CD8-positive, alpha-beta memory T cell (primary cell): ENCODE results near the gene GARIN5A. TPM values are rescaled to one million over a fixed set of nuclear protein-coding genes. Genes with fewer than 3 reads are reported as not detected.

Experiments
- CTCF ChIA-PET: fragments of 350-600 bp; sonication (Branson Sonifier 250); formaldehyde crosslinking; loops from one replicate; lab custom pipeline; 2021; ENCODE audit warnings: antibody characterized with exemption; lab: Charles Lee
- POLR2A ChIA-PET: fragments of 350-600 bp; sonication (Branson Sonifier 250); formaldehyde crosslinking; loops from one replicate; lab custom pipeline; 2021; ENCODE audit warnings: antibody characterized with exemption; lab: Charles Lee
- DNase-seq, 5 donors: peaks; one replicate each; pipeline versions ENCODE4 v3.0.0 to v3.0.0-alpha.2; 2020 to 2022; ENCODE audit warnings: mixed read lengths in 1 of 5
- H3K27ac ChIP-seq: one replicate; pipeline ENCODE4 v1.7.0; 2013; ENCODE audit warnings: low read depth, mild to moderate bottlenecking, low read length, moderate library complexity
- H3K27me3 ChIP-seq: 2 replicates; pipeline ENCODE4 v1.7.0; 2013; ENCODE audit warnings: low read length, mild to moderate bottlenecking; ENCODE audit not compliant: insufficient read depth, poor library complexity, severe bottlenecking
- H3K36me3 ChIP-seq: 2 replicates; pipeline ENCODE4 v1.7.0; 2013; ENCODE audit warnings: mild to moderate bottlenecking, low read length, moderate library complexity; ENCODE audit not compliant: insufficient read depth
- H3K4me1 ChIP-seq: 2 replicates; pipeline ENCODE4 v1.7.0; 2013; ENCODE audit warnings: mild to moderate bottlenecking, low read length, moderate library complexity; ENCODE audit not compliant: insufficient read depth
- H3K4me3 ChIP-seq: 2 replicates; pipeline ENCODE4 v1.7.0; 2013; ENCODE audit warnings: mild to moderate bottlenecking, low read length
- H3K9me3 ChIP-seq: 2 replicates; pipeline ENCODE4 v1.7.0; 2013; ENCODE audit warnings: mild to moderate bottlenecking, low read length
- H3K27ac Mint-ChIP-seq, 8 donors: one replicate each; pipeline ENCODE4 v1.8.0; 2020 to 2021; ENCODE audit warnings: mixed read lengths in 8 of 8, mild to moderate bottlenecking in 6 of 8, inconsistent platforms in 3 of 8, moderate library complexity in 3 of 8
- H3K27me3 Mint-ChIP-seq, 2 donors: one replicate each; pipeline ENCODE4 v1.8.0; 2020 to 2021; ENCODE audit warnings: mixed read lengths in 2 of 2, mild to moderate bottlenecking in 1 of 2, moderate library complexity in 1 of 2
- H3K36me3 Mint-ChIP-seq, 3 donors: one replicate each; pipeline ENCODE4 v1.8.0; 2020 to 2021; ENCODE audit warnings: mixed read lengths in 3 of 3, inconsistent platforms in 1 of 3, mild to moderate bottlenecking in 1 of 3
- H3K4me1 Mint-ChIP-seq, 3 donors: one replicate each; pipeline ENCODE4 v1.8.0; 2020 to 2021; ENCODE audit warnings: mixed read lengths in 3 of 3, inconsistent platforms in 1 of 3, mild to moderate bottlenecking in 1 of 3
- H3K4me3 Mint-ChIP-seq, 7 donors: one replicate each; pipeline ENCODE4 v1.8.0; 2020 to 2021; ENCODE audit warnings: mixed read lengths in 7 of 7, mild to moderate bottlenecking in 6 of 7, moderate library complexity in 4 of 7, inconsistent platforms in 2 of 7
- H3K9me3 Mint-ChIP-seq, 5 donors: one replicate each; pipeline ENCODE4 v1.8.0; 2020 to 2022; ENCODE audit warnings: mixed read lengths in 5 of 5, mild to moderate bottlenecking in 3 of 5, moderate library complexity in 2 of 5, inconsistent platforms in 1 of 5
- polyA plus RNA-seq: library from polyadenylated mRNA; unstranded; fragments of 300-500 nt; fragmentation: Illumina TruSeq; gene quantifications from one replicate; pipeline ENCODE4 v1.2.3, GENCODE V29; 2021
- total RNA-seq, 2 experiments: library from RNA; stranded (reverse); gene quantifications; one replicate each; pipeline ENCODE4 v1.2.3, GENCODE V29; 2021

GARIN5A gene
- total and polyA plus RNA-seq, 3 experiments from 2014 or later, result 0.33 to 0.97 (median 0.57) TPM

GRCh38 chr19:50417111-50418081, 59.3 kb downstream of the GARIN5A start:
- no peak overlapping the region for H3K4me3 Mint-ChIP-seq
- H3K4me1 ChIP-seq, result no peaks in the 10 kb centered on the region
- H3K36me3 Mint-ChIP-seq, result peaks cover 0 to 3% (median 0%) of the 10 kb centered on the region in 3 donors
- no peak for DNase-seq
- H3K27ac ChIP-seq, result no peak overlapping the region
- peaks cover 7 to 12% (median 10%) of the 10 kb centered on the region in 3 donors for H3K4me1 Mint-ChIP-seq
- no peaks in the 10 kb centered on the region for H3K9me3 Mint-ChIP-seq
- no peaks in the 10 kb centered on the region for H3K9me3 ChIP-seq
- H3K27me3 Mint-ChIP-seq, result peaks cover 16 to 27% of the 10 kb centered on the region in 2 donors
- no peak overlapping the region for H3K4me3 ChIP-seq
- ChIA-PET CTCF (no interaction called here), POLR2A (no interaction called here)
- no peaks in the 10 kb centered on the region for H3K36me3 ChIP-seq
- no peak overlapping the region for H3K27ac Mint-ChIP-seq
- H3K27me3 ChIP-seq, result peaks cover 11% of the 10 kb centered on the region

Other genes with a start within 250 kb of the GARIN5A start
- gene KCNC3, start 147.5 kb downstream of the GARIN5A start, total RNA-seq, result under 1 TPM; 0.68 to 0.73 TPM
- gene KCNC3, start 147.5 kb downstream of the GARIN5A start, polyA plus RNA-seq, result not detected
- 10 to 100 TPM; 19.7 to 22.5 TPM for gene NAPSA, start 111.2 kb downstream of the GARIN5A start, total RNA-seq
- gene NAPSA, start 111.2 kb downstream of the GARIN5A start, polyA plus RNA-seq, result 1.6 TPM
- gene NR1H2, start 100.4 kb downstream of the GARIN5A start, total RNA-seq, result 10 to 100 TPM; 79.7 to 82.3 TPM
- gene NR1H2, start 100.4 kb downstream of the GARIN5A start, polyA plus RNA-seq, result 95.5 TPM
- gene POLD1, start 92.5 kb downstream of the GARIN5A start, total RNA-seq, result 100 to 1,000 TPM; 154 to 160 TPM
- 29.4 TPM for gene POLD1, start 92.5 kb downstream of the GARIN5A start, polyA plus RNA-seq
- 1 to 10 TPM in 1 of 2 experiments, under 1 TPM in 1; 1.00 to 2.2 TPM for gene SPIB, start 57.9 kb downstream of the GARIN5A start, total RNA-seq
- 0.52 TPM for gene SPIB, start 57.9 kb downstream of the GARIN5A start, polyA plus RNA-seq
- gene MYBPC2, start 44.0 kb downstream of the GARIN5A start, total RNA-seq, result under 1 TPM; 0.07 to 0.24 TPM
- gene MYBPC2, start 44.0 kb downstream of the GARIN5A start, polyA plus RNA-seq, result not detected
- gene EMC10, start 341 bp downstream of the GARIN5A start, total RNA-seq, result 10 to 100 TPM; 74.7 to 74.8 TPM
- gene EMC10, start 341 bp downstream of the GARIN5A start, polyA plus RNA-seq, result 11.4 TPM
- 10 to 100 TPM; 47.4 to 50.9 TPM for gene JOSD2, start 34.3 kb upstream of the GARIN5A start, total RNA-seq
- 28.4 TPM for gene JOSD2, start 34.3 kb upstream of the GARIN5A start, polyA plus RNA-seq
- not detected for gene ASPDH, start 37.1 kb upstream of the GARIN5A start, total RNA-seq
- not detected for gene ASPDH, start 37.1 kb upstream of the GARIN5A start, polyA plus RNA-seq
- gene LRRC4B, start 91.6 kb upstream of the GARIN5A start, total RNA-seq, result not detected
- gene LRRC4B, start 91.6 kb upstream of the GARIN5A start, polyA plus RNA-seq, result not detected
- gene SYT3, start 163.0 kb upstream of the GARIN5A start, total RNA-seq, result under 1 TPM; 0.11 to 0.24 TPM
- gene SYT3, start 163.0 kb upstream of the GARIN5A start, polyA plus RNA-seq, result 0.09 TPM
- gene C19orf81, start 172.6 kb upstream of the GARIN5A start, total RNA-seq, result not detected
- gene C19orf81, start 172.6 kb upstream of the GARIN5A start, polyA plus RNA-seq, result not detected
- not detected for gene SHANK1, start 243.0 kb upstream of the GARIN5A start, total RNA-seq
- gene SHANK1, start 243.0 kb upstream of the GARIN5A start, polyA plus RNA-seq, result not detected
- under 1 TPM; 0.31 to 0.53 TPM for gene CLEC11A, start 246.5 kb upstream of the GARIN5A start, total RNA-seq
- 1.9 TPM for gene CLEC11A, start 246.5 kb upstream of the GARIN5A start, polyA plus RNA-seq